ENCODE measurements around the gene NR5A2.

Gene NR5A2

DNA sequence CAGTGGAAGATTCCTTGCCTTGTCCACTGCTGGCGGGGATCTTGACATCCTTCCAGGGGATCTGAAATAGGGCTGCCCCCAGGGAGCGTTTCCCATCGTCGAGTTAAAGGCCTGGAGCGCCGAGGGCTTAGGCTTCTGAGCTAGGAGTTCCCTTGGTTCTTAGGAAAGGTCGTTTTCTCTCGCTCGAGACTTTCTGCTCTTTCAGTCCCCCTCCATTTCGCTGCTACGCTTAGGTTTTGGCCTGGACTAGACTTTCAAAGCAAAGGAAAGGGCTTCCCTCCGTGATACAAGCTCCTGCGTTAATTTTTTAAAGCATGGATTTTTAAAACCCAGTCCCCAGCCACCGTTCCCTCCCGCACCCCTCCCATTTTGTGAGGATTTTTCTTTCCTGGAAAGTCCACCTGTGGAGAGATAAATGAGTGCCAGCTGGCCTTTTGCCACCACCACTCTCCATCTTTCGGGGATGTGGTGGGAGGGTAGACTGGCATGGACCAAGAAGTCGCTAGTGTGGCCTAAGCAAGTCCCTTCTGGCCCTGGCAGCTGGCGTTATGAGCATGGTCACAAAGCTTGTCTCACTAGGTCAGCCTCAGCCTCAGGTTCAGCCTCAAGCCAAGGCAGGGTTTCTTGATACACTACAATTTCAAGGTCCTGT lies 9.2 kb downstream of the NR5A2 start:
- no peak for DNase-seq

DNA sequence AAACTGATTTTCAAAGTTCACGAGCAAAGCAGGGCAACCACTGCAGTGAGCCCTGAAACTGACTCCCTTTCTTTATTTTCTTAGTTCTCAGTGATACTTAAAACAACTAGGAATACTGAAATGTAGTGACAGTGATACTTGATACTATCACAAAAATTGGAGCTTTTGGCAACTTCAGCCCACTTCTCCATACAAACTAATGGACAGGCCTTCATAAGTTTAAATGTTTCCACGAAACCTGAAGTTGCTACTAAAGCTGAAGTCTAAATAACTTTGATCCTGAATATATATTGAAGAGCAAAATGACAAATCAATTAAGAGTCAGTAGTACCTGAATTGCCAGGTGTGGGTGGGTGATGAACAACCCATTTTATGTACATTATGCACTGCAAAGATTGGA lies 10.0 kb downstream of the NR5A2 start:
- DNase-seq: no peak

DNA sequence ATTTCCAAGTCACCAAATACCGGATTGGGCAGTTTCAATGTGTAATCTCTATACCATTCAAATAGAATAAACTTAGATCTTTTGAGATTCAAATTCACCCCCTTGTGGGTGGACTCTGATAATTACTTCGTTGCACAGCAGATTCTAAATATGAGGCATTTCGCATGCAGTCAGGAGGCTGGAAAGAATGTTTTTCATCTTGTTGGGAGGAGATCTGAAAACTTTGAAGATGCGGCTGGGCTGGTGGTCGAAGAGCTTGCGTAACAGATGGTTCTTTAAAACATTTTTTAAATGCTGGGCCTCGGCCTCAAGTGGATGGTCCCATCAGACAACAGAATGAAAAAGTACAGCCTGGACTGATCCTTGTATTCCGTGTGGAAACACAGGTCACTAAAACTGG lies 10.4 kb downstream of the NR5A2 start:
- DNase-seq: no peak

DNA sequence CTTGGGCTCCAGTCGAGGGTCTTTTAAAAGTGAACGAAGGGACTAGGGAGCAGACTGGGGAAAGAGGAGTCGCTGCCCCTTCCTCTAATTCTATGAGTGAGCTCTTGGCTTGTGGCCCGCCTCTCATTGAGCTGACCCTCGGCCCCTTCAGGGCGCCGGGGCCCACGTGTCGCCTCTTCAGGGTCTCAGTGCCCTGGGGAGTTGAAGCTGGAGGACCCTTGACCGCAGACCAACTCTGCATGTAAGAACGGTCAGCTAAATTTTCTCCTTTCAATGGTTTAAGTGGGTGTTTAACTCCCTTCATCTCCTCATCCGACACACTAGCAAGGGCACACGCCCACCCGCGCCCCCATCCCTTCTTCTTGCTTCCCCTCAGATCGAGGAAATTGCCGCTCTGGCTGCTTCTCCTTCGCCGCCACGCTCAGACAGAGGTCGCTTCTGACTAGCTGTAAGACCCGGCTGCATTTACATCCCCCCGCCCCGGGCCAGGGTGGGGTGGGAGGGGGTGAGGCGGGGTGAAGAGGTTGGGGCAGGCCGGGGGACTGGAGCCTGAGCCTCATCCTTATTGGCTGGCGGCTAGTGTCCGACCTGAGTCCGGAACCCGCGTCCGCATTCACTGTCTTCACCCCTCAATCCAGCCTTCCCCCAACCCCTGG lies 10.9 kb downstream of the NR5A2 start:
- DNase-seq: no peak

GRCh38 chr1:200038981-200039848 lies 11.7 kb downstream of the NR5A2 start:
- no peak for DNase-seq

- no peak for DNase-seq
Observed at GRCh38 chr1:200039849-200040474, 12.5 kb downstream of the NR5A2 start.

DNA sequence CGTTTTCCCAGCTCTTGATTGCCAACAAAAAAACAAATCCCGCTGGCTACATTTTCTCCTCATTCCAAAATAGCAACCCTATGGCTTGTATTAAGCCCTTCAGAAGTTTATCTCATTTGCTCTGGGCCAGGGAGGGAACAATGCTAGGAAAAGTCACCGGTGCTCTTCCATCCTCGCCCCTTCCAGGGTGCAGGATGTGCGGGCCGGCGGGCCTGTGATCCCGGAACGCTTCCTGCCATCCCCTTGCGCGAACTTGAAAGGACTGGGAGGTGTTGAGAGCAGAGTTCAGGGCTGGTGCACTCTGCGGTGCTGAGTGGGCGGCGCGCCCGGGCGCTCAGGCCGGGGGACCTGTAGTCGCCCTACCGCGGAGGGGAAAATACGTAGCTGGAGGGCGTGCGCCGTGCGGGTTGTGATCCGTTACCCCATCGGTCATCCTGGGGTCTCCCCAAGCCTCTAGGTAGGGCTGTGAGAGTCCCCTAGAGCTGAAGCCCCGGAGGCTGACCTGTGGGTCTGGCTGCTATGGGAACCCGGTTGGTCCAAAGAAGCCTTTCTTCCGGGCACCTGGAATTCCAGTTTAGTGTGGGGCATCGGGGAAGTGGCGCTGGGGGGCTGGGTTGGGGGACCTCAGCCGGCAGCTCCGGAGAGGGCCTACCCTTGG lies 13.1 kb downstream of the NR5A2 start:
- DNase-seq: no peak

DNA sequence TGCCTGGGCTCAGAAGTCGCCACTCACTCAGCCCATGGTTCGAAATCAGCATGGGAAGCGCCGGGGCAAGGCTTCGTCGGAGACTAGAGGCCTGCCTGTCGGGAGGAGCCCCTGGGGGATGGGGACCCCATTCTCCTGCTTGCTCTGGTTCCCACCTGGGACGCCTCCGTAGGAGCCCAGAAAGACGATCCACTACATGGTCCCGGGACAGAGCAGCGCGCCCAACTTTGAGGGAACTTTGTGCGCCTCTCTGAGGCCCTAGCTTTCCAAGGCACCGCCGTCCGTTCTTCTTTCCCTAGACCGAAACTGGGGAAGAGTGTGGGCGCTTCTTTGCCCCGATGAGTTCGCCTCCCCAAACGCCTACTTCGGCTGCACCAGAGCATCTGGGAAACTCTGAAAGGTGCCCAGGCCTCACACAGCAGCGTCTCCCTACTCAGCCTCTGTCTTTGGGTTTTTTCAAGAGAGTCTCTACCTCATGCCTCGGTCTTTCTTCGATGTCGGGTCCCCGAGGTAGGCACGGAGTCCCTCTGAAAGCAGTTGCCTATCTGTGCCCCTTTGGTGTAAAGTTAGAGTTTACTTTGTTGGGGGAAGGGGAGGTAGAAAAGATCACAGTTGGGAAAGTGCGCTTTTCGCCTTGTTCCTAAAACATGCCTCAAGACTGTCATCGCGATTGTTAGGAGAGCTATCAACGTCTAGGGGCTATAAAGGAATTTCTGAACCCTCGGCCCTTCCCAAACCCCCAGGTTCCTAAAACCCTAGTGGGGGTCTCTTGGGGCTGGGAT lies 14.0 kb downstream of the NR5A2 start:
- no peak for DNase-seq

- no peak for DNase-seq
Observed at GRCh38 chr1:200042119-200042551, 14.6 kb downstream of the NR5A2 start.

DNA sequence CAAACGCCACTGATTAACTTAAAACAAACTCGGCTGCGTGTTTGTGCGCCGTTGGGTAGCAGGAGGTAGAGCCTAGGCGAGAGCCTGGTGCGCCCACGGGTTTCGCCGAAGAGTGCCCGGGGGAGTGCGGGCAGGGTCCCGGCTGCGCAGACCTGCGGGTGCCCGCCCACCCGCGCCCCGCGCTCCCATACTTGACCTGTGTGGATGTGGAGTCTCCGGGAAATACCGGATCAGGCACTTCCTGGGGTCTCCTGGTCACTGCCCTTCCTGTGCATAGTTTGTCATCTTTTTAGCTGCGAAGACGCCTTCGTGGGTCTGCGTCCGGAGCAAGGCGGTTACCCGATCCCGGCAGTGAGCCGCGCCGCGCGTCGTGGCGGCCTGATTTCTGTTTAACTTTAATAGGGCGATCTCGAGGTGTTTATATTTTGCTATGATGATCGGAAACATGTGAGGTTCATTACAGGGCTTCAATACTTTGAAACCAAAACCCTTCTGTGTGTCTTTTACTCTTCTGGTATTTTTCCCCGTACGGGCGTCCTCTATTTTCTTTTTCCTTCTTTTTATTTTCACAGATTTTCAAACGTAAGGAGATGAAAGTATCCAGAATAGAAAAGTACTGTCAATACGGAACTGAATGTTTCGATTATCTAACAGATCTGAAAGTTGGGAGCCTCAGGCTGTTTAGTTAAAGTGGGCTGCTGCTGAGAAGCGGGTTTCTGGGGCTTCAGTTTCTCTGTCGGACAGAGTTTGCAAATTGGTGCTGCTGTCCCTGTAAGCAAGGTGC lies 15.2 kb downstream of the NR5A2 start:
- no peak for DNase-seq

GRCh38 chr1:200043336-200043668 lies 15.8 kb downstream of the NR5A2 start:
- no peak for DNase-seq

GRCh38 chr1:200046115-200046514 lies 18.6 kb downstream of the NR5A2 start:
- no peak for DNase-seq

- no peak for DNase-seq
Observed at GRCh38 chr1:200048244-200048643, 20.7 kb downstream of the NR5A2 start.

- DNase-seq: no peak
Observed at GRCh38 chr1:200049810-200050209, 22.3 kb downstream of the NR5A2 start.

- no peak for DNase-seq
Observed at GRCh38 chr1:200051620-200052019, 24.1 kb downstream of the NR5A2 start.

GRCh38 chr1:200053091-200053490 lies 25.6 kb downstream of the NR5A2 start:
- DNase-seq: no peak

- DNase-seq: no peak
Observed at GRCh38 chr1:200053646-200054045, 26.1 kb downstream of the NR5A2 start.

GRCh38 chr1:200058341-200058740 lies 30.8 kb downstream of the NR5A2 start:
- no peak for DNase-seq

DNA sequence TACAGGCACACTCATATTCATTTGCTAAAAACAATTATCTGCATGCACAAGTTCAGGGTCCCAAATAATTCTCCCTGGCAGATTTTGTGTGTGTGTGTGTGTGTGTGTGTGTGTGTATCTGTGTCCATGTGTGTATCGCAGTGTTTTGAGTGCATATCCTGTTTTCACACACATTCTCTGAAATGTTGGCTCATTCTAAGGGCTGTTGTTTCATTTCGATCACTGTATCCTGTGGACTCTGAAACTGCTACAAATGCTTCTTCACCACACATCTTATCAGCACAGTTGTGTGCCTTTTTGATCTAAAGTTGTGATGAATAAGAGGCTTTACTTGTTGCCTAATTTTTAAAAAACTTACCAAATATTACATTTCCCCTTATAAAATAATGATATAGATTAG lies 34.6 kb downstream of the NR5A2 start:
- DNase-seq: no peak

DNA sequence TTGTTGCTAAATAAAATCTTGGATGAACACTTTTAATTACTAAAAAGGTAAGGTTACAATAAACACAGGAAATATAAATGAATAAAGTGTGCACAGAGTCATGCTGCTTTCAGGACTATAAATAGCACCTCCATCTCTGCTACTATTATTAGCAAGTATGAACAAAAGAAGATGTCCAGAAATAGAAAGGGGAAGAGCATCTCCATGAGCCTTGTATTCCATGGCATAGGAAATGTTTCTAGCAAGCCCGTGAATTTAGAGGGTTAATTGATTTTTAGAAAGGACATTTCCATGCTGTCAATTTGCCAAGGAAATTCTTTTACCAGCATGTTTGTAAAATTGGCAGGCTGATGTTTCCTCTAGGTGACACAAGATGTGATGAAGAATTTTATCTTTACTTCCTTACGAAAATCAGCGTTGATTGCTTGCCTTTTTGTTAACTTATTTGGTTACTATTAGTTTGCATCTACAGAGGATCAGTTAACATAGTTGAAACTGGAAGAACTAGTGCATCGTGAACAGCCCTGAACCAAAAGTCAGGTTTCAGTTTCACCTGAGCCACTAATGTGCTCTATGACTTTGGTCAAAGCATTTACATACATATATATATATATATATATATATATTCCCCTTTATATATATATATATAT lies 45.3 kb downstream of the NR5A2 start:
- DNase-seq: no peak

DNA sequence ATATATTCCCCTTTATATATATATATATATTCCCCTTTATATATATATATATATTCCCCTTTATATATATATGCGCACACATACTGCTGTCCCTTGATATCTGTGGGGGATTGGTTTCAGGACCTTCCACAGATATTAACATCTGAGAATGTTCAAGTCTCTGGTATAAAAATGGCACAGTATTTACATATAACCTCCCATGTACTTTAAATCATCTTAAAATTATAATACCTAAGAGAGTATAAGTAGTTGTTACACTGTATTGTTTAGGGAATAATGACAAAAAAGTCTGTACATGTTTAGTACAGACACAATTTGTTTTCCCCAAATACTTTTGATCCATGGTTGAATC lies 45.8 kb downstream of the NR5A2 start:
- no peak for DNase-seq

All from NCI-H1092 (cell line).